GM18873 (cell line): ENCODE data around the gene RBP7.

Source experiments
- ATAC-seq: cut with Tn5 transposase; IDR thresholded peaks from one replicate; pipeline ENCODE4 v1.9.1; 2021; ENCODE audit warnings: mild to moderate bottlenecking, moderate library complexity, moderate number of reproducible peaks; ENCODE audit not compliant: unreplicated experiment, low FRiP score

RBP7 gene

GRCh38 chr1:10064416-10065343 is 67.7 kb downstream of the RBP7 start:
- ATAC-seq, result no peak

GRCh38 chr1:10065344-10065685 is 68.3 kb downstream of the RBP7 start:
- ATAC-seq, result no peak
